Measurements from ENCODE around the gene CCR7.

The CCR7 gene

DNA sequence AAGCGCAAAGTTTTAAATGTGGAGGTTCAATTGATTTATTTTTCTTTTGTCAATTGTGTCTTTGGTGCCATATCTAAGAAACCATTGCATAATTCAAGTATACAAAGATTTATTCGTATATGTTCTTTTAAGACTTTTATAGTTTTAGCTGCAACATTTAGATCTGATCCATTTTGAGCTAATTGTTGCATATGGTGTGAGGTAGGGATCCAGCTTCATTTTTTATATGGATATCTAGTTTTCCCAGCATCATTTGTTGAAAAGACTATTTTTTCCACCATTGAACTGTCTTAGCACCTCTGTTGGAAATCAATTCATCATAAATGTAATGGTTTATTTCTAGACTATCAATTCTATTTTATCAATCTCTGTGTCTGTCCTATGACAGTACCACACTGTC lies 2.1 kb upstream of the CCR7 start:
- TF ChIP-seq, protein P1, sequence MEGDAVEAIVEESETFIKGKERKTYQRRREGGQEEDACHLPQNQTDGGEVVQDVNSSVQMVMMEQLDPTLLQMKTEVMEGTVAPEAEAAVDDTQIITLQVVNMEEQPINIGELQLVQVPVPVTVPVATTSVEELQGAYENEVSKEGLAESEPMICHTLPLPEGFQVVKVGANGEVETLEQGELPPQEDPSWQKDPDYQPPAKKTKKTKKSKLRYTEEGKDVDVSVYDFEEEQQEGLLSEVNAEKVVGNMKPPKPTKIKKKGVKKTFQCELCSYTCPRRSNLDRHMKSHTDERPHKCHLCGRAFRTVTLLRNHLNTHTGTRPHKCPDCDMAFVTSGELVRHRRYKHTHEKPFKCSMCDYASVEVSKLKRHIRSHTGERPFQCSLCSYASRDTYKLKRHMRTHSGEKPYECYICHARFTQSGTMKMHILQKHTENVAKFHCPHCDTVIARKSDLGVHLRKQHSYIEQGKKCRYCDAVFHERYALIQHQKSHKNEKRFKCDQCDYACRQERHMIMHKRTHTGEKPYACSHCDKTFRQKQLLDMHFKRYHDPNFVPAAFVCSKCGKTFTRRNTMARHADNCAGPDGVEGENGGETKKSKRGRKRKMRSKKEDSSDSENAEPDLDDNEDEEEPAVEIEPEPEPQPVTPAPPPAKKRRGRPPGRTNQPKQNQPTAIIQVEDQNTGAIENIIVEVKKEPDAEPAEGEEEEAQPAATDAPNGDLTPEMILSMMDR (IDR thresholded peaks at IDR 0.05), result no peak
- Histone ChIP-seq H3K27ac (no peak overlapping the region), H3K4me1 (ENCODE audit: control insufficient read depth in 1 of 2, insufficient read depth in 1 of 2, low read depth in 1 of 2, low read length in 1 of 2) (no peaks in the 10 kb centered on the region), H3K4me3 (ENCODE audit: low read depth in 1 of 2, low read length in 1 of 2) (no peak overlapping the region), H3K27me3 (peaks cover 76% of the 10 kb centered on the region), H3K36me3 (no peaks in the 10 kb centered on the region), H3K9me3 (no peaks in the 10 kb centered on the region)

DNA sequence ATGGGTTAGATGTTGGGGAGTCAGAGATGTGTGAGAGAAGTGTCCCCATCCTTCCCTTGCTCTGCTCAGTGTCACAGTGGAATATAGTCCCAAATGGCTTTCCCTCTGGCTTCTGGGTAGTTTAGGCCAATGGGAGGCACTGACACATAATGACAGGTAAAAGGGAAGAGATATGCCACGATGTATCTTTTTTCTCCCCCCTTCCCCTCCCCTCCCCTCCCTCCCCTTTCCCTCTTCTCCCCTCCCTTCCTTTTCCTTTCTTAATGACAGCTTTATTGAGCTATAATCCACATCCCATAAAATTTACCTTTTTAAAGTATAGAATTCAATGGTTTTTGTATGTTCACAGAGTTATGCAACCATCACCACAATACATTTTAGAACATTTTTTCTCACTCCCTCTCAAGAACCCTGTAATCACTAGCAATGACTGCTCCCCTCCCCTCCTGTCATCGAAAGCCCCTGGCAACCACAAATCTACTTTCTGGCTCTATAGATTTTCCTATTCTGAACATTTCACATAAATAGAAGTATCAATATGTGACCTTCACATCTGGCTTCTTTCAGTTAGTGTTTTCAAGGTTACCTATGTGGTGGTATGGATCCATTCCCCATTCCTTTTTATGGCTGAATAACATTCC lies 617 bp upstream of the CCR7 start:
- Histone ChIP-seq H3K4me1 (ENCODE audit: control insufficient read depth in 1 of 2, insufficient read depth in 1 of 2, low read depth in 1 of 2, low read length in 1 of 2) (no peaks in the 10 kb centered on the region), H3K27me3 (peaks cover 89% of the 10 kb centered on the region), H3K27ac (no peak overlapping the region), H3K36me3 (no peaks in the 10 kb centered on the region), H3K9me3 (no peaks in the 10 kb centered on the region), H3K4me3 (ENCODE audit: low read depth in 1 of 2, low read length in 1 of 2) (no peak overlapping the region)
- TF ChIP-seq, protein P1 (IDR thresholded peaks at IDR 0.05), result no peak

DNA sequence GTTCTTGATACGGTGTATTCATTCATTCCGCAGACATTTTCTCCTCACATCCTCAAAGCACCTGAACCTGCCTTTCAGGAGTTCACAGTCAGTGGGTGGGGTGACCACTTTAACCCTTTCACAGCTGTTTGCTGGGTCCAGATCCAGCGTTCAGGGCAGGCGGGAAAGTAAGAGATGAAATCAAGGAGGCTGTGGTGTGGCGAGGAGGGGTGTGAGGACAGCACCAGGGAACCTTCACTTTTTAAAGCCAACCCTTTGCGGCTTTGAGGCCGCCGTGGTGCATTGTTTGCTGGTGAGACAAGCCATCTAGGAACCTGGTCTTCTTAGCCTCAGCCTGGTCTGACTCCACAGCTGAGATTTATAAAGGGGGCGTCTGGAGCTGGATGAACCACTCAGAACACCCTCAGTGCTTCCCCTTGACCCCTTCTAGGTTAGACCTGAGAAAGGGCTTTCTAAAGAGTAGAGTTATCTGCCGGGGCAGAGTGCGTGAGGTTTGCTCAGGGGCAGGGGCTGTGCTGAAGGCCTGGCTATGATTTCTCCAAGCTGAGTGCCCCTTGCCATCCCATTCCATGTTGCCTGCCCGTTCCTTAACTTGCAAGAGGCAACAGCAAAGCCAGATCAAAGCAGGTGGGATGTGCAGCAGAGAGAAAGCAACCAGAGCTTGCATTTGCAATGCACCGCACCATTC lies 933 bp downstream of the CCR7 start:
- Histone ChIP-seq H3K27ac (no peak overlapping the region), H3K36me3 (no peaks in the 10 kb centered on the region), H3K9me3 (no peaks in the 10 kb centered on the region), H3K4me3 (ENCODE audit: low read depth in 1 of 2, low read length in 1 of 2) (no peak overlapping the region), H3K4me1 (ENCODE audit: control insufficient read depth in 1 of 2, insufficient read depth in 1 of 2, low read depth in 1 of 2, low read length in 1 of 2) (no peaks in the 10 kb centered on the region), H3K27me3 (peaks cover 92% of the 10 kb centered on the region)
- TF ChIP-seq, protein P1 (IDR thresholded peaks at IDR 0.05), result no peak

DNA sequence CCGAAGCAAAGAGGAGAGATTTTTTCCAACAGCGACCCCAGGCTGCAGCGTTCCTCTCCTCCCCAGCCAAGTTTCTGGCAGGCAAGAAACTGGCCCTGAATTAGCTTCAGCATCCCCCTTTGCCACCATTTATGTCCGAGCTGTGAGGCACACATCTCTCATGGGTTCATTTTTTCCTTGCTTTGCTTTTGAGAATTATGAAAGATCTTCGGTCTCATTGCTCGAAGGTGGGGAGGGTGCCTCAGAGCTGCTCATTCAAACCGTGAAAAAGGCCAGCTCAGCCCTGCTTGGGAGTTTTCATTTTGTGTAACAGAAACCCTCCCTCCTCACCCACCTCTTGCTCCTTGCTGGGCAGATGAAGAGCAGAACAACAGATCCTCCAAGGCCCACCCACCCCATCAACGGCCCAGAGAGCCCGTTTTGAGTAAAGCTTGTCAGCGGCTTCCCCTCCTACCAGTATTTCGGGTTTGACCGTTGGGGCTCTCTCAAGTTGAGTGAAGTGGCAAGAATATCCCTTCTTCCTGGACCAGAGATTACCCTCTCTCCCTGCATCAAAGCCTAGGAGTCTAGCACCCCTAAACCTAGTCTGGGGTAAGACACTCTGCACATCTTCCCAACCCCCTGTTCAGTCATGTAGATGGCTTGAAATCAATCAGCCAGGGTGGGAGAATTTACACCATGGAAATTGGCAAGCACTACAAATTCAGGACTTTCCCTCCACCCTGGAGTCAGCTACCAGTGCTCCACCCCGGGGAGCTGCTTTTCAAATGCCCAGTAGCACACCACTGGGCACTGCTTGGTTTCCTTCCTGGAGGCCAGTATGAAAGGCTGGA lies 1.8 kb downstream of the CCR7 start:
- Histone ChIP-seq H3K27ac (no peak overlapping the region), H3K9me3 (no peaks in the 10 kb centered on the region), H3K4me1 (ENCODE audit: control insufficient read depth in 1 of 2, insufficient read depth in 1 of 2, low read depth in 1 of 2, low read length in 1 of 2) (no peaks in the 10 kb centered on the region), H3K36me3 (no peaks in the 10 kb centered on the region), H3K27me3 (peaks cover 94% of the 10 kb centered on the region), H3K4me3 (ENCODE audit: low read depth in 1 of 2, low read length in 1 of 2) (no peak overlapping the region)
- TF ChIP-seq, protein P1 (IDR thresholded peaks at IDR 0.05), result no peak

DNA sequence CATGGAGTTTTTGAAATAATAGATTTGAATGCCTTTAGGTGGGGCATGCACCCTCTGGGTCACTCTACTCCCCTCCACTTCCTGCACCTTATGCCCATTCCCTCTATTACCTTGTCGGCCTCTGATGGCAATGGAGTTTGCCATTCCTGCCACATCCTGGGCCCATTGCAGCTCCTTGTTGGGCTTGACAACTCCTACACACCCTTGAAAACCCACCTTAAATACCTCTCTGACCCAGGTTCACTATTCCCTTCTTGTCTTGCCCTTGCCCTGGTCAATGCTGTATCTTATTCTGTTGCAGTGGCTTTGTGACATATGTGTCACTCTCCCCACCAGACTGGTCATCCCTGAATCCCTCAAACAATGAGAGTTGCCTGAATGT lies 2.4 kb downstream of the CCR7 start:
- H3K9me3 ChIP-seq, result no peaks in the 10 kb centered on the region
- no peak overlapping the region for H3K4me3 ChIP-seq (ENCODE audit: low read depth in 1 of 2, low read length in 1 of 2)
- no peaks in the 10 kb centered on the region for H3K36me3 ChIP-seq
- H3K27ac ChIP-seq, result no peak overlapping the region
- no peaks in the 10 kb centered on the region for H3K4me1 ChIP-seq (ENCODE audit: control insufficient read depth in 1 of 2, insufficient read depth in 1 of 2, low read depth in 1 of 2, low read length in 1 of 2)
- TF ChIP-seq, protein P1 (IDR thresholded peaks at IDR 0.05), result no peak
- peaks cover 96% of the 10 kb centered on the region for H3K27me3 ChIP-seq

Measured in neutrophil (primary cell).